ENCODE results near the gene TET3. TPM values are rescaled to one million over a fixed set of nuclear protein-coding genes. Genes with fewer than 3 reads are reported as not detected.

The TET3 gene
- total RNA-seq, 1 donor from 2014 or later: 32.8 TPM

GRCh38 chr2:73981081-73982001, 3.4 kb upstream of the TET3 start:
- H3K4me3 Mint-ChIP-seq (ENCODE audit: unreplicated experiment): peak overlapping the region; percentile 72
- Histone ChIP-seq H3K36me3 (ENCODE audit: insufficient read depth, low read length) (no peaks in the 10 kb centered on the region), H3K27me3 (ENCODE audit: insufficient read depth, low read length) (peaks cover 8% of the 10 kb centered on the region), H3K4me2 (ENCODE audit: low read length) (peak overlapping the region; percentile 79), H3K9ac (ENCODE audit: low read length) (no peak overlapping the region), H3K4me3 (ENCODE audit: insufficient read depth, low read depth, low read length) (peak overlapping the region; percentile 37), H3K4me1 (ENCODE audit: insufficient read depth, low read length) (peaks cover 31% of the 10 kb centered on the region), H3K9me3 (ENCODE audit: insufficient read depth, low read depth, low read length) (no peaks in the 10 kb centered on the region), H4K20me1 (ENCODE audit: insufficient read depth, low read length) (no peaks in the 10 kb centered on the region), H3K27ac (ENCODE audit: low read depth, low read length) (no peak overlapping the region), H2AFZ (ENCODE audit: low read depth, low read length) (peak overlapping the region; percentile 54), H3K79me2 (ENCODE audit: insufficient read depth, low read length) (peaks cover 6% of the 10 kb centered on the region)
- H3K27ac Mint-ChIP-seq (ENCODE audit: unreplicated experiment): peak overlapping the region; percentile 44
- DNase-seq (ENCODE audit: low read depth) (no peak), FAIRE-seq (no peak)
- peaks cover 25% of the 10 kb centered on the region for H3K4me1 Mint-ChIP-seq (ENCODE audit: low read depth, unreplicated experiment)
- TF ChIP-seq, protein P1, sequence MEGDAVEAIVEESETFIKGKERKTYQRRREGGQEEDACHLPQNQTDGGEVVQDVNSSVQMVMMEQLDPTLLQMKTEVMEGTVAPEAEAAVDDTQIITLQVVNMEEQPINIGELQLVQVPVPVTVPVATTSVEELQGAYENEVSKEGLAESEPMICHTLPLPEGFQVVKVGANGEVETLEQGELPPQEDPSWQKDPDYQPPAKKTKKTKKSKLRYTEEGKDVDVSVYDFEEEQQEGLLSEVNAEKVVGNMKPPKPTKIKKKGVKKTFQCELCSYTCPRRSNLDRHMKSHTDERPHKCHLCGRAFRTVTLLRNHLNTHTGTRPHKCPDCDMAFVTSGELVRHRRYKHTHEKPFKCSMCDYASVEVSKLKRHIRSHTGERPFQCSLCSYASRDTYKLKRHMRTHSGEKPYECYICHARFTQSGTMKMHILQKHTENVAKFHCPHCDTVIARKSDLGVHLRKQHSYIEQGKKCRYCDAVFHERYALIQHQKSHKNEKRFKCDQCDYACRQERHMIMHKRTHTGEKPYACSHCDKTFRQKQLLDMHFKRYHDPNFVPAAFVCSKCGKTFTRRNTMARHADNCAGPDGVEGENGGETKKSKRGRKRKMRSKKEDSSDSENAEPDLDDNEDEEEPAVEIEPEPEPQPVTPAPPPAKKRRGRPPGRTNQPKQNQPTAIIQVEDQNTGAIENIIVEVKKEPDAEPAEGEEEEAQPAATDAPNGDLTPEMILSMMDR (IDR thresholded peaks at IDR 0.05; ENCODE audit: insufficient read depth, low read depth, low read length): no peak
- peak; percentile 48 for TF ChIP-seq EZH2 (IDR thresholded peaks at IDR 0.05; ENCODE audit: insufficient read depth, low read length)
- no peaks in the 10 kb centered on the region for H3K9me3 Mint-ChIP-seq (ENCODE audit: unreplicated experiment)
- H3K36me3 Mint-ChIP-seq (ENCODE audit: low read depth, unreplicated experiment): no peaks in the 10 kb centered on the region
- peaks cover 16% of the 10 kb centered on the region for H3K27me3 Mint-ChIP-seq (ENCODE audit: low read depth, unreplicated experiment)

DNA sequence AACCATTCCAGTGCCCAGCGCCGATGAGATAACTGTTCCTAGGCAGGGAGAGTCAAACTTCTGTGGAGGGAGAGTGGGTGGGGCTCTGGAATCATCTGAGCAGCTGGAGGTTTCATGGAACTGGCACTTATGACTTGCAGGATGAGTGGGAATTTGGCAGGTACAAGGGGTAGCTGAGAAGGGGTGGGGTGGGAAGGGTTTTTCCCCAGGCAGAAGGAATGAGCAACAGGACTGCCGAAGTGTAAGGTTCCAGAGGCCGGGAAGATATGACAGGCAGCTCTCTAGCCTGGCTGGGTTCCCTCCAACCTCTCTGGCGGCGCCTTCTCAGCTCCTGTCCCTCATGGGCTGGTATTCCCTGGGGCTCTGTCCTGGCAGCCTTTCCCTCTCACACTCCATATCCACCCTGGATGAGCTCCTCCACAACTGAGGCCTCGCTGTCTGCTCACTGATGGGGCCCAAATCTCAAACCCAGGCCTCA, 2.5 kb upstream of the TET3 start:
- peaks cover under 1% of the 10 kb centered on the region for H3K36me3 Mint-ChIP-seq (ENCODE audit: low read depth, unreplicated experiment)
- peak; percentile 45 for DNase-seq (ENCODE audit: low read depth)
- Histone ChIP-seq H3K4me1 (ENCODE audit: insufficient read depth, low read length) (peaks cover 31% of the 10 kb centered on the region), H4K20me1 (ENCODE audit: insufficient read depth, low read length) (peaks cover 7% of the 10 kb centered on the region), H2AFZ (ENCODE audit: low read depth, low read length) (no peak overlapping the region), H3K79me2 (ENCODE audit: insufficient read depth, low read length) (peaks cover 15% of the 10 kb centered on the region), H3K27ac (ENCODE audit: low read depth, low read length) (no peak overlapping the region), H3K4me3 (ENCODE audit: insufficient read depth, low read depth, low read length) (no peak overlapping the region), H3K9ac (ENCODE audit: low read length) (no peak overlapping the region), H3K9me3 (ENCODE audit: insufficient read depth, low read depth, low read length) (no peaks in the 10 kb centered on the region), H3K27me3 (ENCODE audit: insufficient read depth, low read length) (peaks cover 8% of the 10 kb centered on the region), H3K36me3 (ENCODE audit: insufficient read depth, low read length) (no peaks in the 10 kb centered on the region), H3K4me2 (ENCODE audit: low read length) (peak overlapping the region; percentile 79)
- H3K4me1 Mint-ChIP-seq (ENCODE audit: low read depth, unreplicated experiment): peaks cover 31% of the 10 kb centered on the region
- no peak overlapping the region for H3K27ac Mint-ChIP-seq (ENCODE audit: unreplicated experiment)
- H3K4me3 Mint-ChIP-seq (ENCODE audit: unreplicated experiment): peak overlapping the region; percentile 21
- TF ChIP-seq, protein P1 (IDR thresholded peaks at IDR 0.05; ENCODE audit: insufficient read depth, low read depth, low read length): no peak
- TF ChIP-seq EZH2 (IDR thresholded peaks at IDR 0.05; ENCODE audit: insufficient read depth, low read length): peak; percentile 13
- peaks cover 8% of the 10 kb centered on the region for H3K27me3 Mint-ChIP-seq (ENCODE audit: low read depth, unreplicated experiment)
- H3K9me3 Mint-ChIP-seq (ENCODE audit: unreplicated experiment): no peaks in the 10 kb centered on the region
- FAIRE-seq: no peak
